Measurements from ENCODE around the gene MAL.

MAL gene

DNA sequence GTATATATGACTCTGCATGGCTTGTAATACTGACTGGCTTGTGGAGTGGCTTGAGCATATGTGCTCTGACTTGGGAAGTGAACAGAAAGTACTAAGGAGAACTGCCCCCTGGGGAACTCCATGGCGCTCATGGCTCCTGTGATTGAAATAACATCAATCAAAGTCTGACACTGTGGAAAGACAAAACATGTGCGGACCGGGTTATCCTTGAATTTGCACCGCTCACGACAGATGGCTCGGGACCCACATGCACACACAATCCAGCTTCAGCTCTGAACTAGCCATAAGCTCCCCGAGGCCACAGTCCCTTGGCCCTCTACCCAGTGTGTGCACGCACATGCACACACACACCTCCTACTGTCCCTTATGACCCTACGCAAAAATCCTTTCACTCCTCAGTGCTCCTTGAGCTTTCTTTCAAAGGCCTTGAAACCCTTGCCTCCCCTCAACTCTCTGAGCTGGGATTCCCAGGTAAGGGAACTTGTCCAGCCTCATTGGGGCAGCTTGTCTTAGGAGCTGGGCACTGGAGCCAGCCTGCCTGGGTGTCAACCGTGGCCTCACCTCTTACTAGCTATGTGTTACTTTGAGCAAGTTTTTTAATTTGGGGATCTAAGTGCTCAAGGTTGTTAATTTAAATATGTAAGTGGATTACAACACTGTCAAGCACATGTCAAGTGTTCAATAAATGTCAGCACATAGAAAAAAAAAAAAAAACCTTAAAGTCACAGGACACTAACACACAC lies 52.5 kb downstream of the MAL start:
- Histone ChIP-seq H3K27me3 (replicated peaks) (peaks cover 12% of the 10 kb centered on the region), H3K27ac (no peak overlapping the region), H3K4me3 (ENCODE audit: low read depth, low read length) (no peak overlapping the region), H3K36me3 (replicated peaks) (no peaks in the 10 kb centered on the region)
- TF ChIP-seq, protein P1, sequence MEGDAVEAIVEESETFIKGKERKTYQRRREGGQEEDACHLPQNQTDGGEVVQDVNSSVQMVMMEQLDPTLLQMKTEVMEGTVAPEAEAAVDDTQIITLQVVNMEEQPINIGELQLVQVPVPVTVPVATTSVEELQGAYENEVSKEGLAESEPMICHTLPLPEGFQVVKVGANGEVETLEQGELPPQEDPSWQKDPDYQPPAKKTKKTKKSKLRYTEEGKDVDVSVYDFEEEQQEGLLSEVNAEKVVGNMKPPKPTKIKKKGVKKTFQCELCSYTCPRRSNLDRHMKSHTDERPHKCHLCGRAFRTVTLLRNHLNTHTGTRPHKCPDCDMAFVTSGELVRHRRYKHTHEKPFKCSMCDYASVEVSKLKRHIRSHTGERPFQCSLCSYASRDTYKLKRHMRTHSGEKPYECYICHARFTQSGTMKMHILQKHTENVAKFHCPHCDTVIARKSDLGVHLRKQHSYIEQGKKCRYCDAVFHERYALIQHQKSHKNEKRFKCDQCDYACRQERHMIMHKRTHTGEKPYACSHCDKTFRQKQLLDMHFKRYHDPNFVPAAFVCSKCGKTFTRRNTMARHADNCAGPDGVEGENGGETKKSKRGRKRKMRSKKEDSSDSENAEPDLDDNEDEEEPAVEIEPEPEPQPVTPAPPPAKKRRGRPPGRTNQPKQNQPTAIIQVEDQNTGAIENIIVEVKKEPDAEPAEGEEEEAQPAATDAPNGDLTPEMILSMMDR (IDR thresholded peaks at IDR 0.05; ENCODE audit: low read depth, low read length, missing control alignments): no peak
- in situ Hi-C loops (cut with HindIII; ENCODE audit: low pct_ligation_motif_present, low sequenced_read_pairs): no loop called here
- DNase-seq: no peak

DNA sequence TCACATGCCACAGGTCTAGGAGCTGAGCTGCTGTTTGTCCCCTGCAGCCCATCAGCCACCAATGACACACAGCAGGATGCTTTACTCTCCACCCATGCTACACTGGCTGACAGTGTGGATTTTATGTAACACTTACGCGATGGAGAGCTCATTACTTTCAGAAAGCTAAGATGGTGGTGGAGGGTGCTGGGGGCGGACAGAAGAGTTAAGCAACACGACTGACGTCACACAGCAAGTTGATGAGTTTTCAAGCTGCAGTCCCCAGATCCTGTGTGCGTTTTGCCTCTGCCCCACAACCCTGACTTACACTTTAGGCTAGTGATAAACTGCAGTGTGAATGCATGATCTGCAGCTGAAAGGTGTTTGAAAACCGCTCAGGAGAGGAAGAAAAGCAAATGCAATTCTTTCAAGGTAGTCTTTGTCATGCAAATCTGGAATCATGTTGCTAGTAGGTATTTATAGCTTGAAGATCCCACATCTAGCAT lies 53.7 kb downstream of the MAL start:
- H3K27me3 ChIP-seq (replicated peaks): peaks cover 10% of the 10 kb centered on the region
- no peak for DNase-seq

DNA sequence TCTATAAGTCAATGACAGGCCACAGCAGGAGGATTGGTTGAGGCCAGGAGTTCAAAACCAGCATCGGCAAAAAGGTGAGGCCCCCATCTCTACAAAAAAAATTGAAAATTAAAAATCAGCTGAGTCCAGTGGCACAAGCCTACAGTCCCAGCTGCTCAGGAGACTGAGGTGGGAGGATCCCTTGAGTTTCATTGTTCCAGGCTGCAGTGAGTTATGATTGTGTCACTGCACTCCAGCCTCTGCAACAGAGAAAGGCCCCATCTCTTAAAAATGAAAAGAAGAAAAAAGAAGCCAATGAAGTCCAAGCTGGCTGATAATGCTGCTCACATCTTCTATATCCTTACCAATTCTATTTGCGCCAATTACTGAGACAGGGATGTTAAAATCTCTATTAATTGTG lies 57.0 kb downstream of the MAL start:
- TF ChIP-seq, protein P1 (IDR thresholded peaks at IDR 0.05; ENCODE audit: low read depth, low read length, missing control alignments): no peak
- Histone ChIP-seq H3K27me3 (replicated peaks) (peaks cover under 1% of the 10 kb centered on the region), H3K4me3 (ENCODE audit: low read depth, low read length) (no peak overlapping the region), H3K36me3 (replicated peaks) (peaks cover 20% of the 10 kb centered on the region), H3K27ac (no peak overlapping the region)
- in situ Hi-C loops (cut with HindIII; ENCODE audit: low pct_ligation_motif_present, low sequenced_read_pairs): no loop called here
- no peak for DNase-seq

More for the DNA sequence above, 53.7 kb downstream of the MAL start:
- TF ChIP-seq, protein P1 (IDR thresholded peaks at IDR 0.05; ENCODE audit: low read depth, low read length, missing control alignments): no peak
- Histone ChIP-seq H3K36me3 (replicated peaks) (no peaks in the 10 kb centered on the region), H3K4me3 (ENCODE audit: low read depth, low read length) (no peak overlapping the region), H3K27ac (no peak overlapping the region)
- in situ Hi-C loops (cut with HindIII; ENCODE audit: low pct_ligation_motif_present, low sequenced_read_pairs): no loop called here

DNA sequence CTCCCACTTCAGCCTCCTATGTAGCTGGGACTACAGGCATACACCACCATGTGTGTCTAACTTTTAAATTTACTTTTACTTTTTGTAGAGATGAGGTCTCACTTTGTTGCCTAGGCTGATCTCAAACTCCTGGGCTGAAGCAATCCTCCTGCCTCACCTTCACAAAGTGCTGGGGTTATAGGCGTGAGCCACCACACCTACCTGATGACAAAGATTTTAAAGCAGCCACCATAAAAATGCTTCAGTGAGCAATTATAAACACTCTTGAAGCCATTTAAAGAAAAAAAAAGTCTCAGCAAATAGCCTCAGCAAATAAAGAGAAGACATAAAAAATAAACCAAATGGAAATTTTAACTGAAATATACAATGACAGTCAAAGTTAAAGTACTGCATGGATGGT lies 60.5 kb downstream of the MAL start:
- in situ Hi-C loops (cut with HindIII; ENCODE audit: low pct_ligation_motif_present, low sequenced_read_pairs): no loop called here
- no peak overlapping the region for H3K4me3 ChIP-seq (ENCODE audit: low read depth, low read length)
- TF ChIP-seq, protein P1 (IDR thresholded peaks at IDR 0.05; ENCODE audit: low read depth, low read length, missing control alignments): no peak
- no peak for DNase-seq
- peaks cover 39% of the 10 kb centered on the region for H3K36me3 ChIP-seq (replicated peaks)
- no peak overlapping the region for H3K27ac ChIP-seq
- no peaks in the 10 kb centered on the region for H3K27me3 ChIP-seq (replicated peaks)

DNA sequence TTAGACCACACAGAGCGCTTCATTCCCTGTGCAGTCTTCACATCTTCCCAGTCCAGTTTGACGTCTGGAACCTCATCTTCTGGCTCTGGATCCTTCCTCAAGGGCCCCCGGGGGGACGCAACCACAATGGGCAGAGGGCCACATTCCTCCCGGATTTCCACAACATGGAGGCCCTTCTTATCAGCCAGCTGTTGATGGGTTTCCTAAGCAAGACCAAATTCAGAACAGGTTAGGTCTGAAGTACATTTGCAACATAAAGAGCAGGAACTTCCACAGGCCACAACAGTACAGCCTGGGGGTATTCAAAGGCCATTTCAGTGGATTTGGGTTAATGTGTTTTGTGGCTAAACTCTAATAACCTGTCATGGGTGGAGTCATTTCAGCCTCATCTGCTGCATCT lies 61.9 kb downstream of the MAL start:
- TF ChIP-seq, protein P1 (IDR thresholded peaks at IDR 0.05; ENCODE audit: low read depth, low read length, missing control alignments): no peak
- DNase-seq: no peak
- peaks cover 50% of the 10 kb centered on the region for H3K36me3 ChIP-seq (replicated peaks)
- H3K27me3 ChIP-seq (replicated peaks): no peaks in the 10 kb centered on the region
- no peak overlapping the region for H3K4me3 ChIP-seq (ENCODE audit: low read depth, low read length)
- no peak overlapping the region for H3K27ac ChIP-seq
- in situ Hi-C loops (cut with HindIII; ENCODE audit: low pct_ligation_motif_present, low sequenced_read_pairs): no loop called here
